Activated naive CD4-positive, alpha-beta T cell treated with anti-CD3 and anti-CD28 coated beads, Interleukin-2, amount 50 U/mL, for 72 hours (primary cell): ENCODE data around the gene AATK. TPM values are rescaled to one million over a fixed set of nuclear protein-coding genes. Genes with fewer than 3 reads are reported as not detected.

Source experiments
- ATAC-seq, 2 donors: fragments of 150-1000 bp; cut with Tn5 transposase; 2 replicates each; pipeline ENCODE4 v1.10.0; 2021; ENCODE audit warnings: mild to moderate bottlenecking in 2 of 2, moderate library complexity in 2 of 2
- DNase-seq, 2 donors: peaks; one replicate each; pipeline ENCODE4 v3.0.0; 2021 to 2022; ENCODE audit warnings: low spot score in 2 of 2
- H3K27ac Mint-ChIP-seq, 2 donors: one replicate each; pipeline ENCODE4 v1.8.0; 2022; ENCODE audit warnings: mild to moderate bottlenecking in 2 of 2, mixed read lengths in 2 of 2
- H3K36me3 Mint-ChIP-seq, 2 donors: one replicate each; pipeline ENCODE4 v1.8.0; 2022; ENCODE audit warnings: mixed read lengths in 2 of 2
- H3K9me3 Mint-ChIP-seq, 2 donors: one replicate each; pipeline ENCODE4 v1.8.0; 2022; ENCODE audit warnings: mixed read lengths in 2 of 2
- total RNA-seq, 2 donors: library from RNA; stranded (reverse); gene quantifications; one replicate each; pipeline ENCODE4 v1.2.3, GENCODE V29; 2022

Gene AATK
- total RNA-seq, 2 donors from 2014 or later: 0.30 to 0.72 TPM

DNA sequence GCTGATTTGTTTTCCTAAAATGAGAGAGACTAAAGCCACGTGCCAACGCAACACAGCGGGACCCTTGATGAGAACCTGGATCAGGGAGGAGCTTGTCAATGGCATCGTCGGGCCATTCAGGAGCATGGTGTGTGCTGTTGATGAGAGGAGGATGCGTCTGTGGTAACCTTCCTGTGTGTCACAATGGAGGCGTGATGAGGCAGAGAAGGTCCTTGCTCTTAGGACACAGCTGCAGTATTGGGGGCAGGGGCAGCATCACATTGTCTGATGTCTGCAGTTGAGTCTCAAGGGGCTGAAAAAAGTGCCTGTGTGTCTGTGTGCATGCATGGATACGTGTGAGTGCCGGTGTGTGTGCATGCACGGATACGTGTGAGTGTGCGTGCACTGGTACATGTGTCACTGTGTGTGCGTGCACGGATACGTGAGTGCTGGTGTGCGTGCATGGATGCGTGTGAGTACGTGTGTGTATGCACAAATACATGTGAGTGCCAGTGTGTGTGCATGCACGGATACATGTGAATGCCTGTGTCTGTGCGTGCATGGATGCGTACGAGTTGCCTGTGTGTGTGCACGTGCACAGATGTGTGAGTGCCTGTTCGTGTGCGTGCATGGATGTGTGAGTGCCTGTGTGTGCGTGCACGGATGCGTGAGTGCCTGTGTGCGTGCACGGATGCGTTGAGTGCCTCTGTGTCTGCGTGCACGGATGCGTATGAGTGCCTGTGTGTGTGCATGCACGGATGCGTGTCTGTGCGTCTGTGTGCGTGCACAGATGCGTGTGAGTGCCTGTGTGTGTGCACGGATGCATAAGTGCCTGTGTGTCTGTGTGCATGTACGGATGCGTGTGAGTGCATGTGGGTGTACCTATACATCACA lies 91.8 kb downstream of the AATK start:
- H3K36me3 Mint-ChIP-seq: no peaks in the 10 kb centered on the region
- DNase-seq: no peak
- no peak overlapping the region for H3K27ac Mint-ChIP-seq
- ATAC-seq: no peak
- no peaks in the 10 kb centered on the region for H3K9me3 Mint-ChIP-seq

DNA sequence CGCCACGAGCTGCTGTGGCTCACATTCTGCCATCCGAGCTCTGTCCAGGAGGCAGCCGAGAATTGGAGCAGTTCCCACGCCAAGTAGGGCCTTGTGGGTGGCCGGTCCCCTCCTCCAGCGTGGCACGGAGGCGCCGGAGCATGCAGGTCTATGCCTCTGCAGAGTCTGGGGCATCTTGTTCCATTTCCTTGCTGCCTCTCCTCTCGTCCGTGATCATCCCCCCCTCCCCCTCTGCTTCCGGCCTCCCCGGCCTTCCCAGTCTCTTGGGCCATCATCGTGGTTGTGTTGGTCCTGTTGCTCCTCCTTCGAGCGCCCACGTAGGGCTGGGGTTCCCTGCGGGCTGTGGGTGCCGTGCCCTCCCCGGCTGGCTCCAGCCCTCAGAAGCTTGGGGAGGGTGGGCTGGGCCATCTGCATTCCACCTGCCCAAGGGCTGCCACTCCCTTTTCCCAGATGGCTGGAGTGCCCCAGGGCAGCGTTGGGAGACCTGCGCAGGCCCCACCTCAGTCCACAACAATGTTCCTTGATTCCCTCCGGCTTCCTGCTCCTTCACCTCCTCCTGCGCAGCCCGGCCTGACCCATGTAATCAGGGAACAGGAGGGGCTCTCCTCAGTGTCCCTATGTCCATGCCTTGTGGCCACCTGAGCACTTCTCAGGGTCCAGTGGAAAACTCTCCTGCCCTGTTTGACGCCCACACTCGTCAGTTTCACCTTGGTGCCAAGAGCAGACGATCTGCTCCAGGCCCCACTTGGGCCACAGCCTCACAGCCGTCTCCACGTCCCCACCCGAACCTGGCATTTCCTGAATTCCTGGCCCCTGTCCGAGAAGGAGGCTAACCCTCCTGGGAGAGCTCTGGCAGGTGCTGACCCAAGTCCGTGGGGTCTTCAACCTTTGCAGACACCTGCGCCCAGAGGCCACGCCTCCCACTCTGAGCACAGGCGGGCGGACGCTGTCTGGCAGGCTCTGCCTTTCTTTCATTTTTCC lies 94.0 kb downstream of the AATK start:
- Mint-ChIP-seq H3K36me3 (no peaks in the 10 kb centered on the region), H3K9me3 (no peaks in the 10 kb centered on the region), H3K27ac (no peak overlapping the region)
- ATAC-seq: no peak
- DNase-seq: no peak

DNA sequence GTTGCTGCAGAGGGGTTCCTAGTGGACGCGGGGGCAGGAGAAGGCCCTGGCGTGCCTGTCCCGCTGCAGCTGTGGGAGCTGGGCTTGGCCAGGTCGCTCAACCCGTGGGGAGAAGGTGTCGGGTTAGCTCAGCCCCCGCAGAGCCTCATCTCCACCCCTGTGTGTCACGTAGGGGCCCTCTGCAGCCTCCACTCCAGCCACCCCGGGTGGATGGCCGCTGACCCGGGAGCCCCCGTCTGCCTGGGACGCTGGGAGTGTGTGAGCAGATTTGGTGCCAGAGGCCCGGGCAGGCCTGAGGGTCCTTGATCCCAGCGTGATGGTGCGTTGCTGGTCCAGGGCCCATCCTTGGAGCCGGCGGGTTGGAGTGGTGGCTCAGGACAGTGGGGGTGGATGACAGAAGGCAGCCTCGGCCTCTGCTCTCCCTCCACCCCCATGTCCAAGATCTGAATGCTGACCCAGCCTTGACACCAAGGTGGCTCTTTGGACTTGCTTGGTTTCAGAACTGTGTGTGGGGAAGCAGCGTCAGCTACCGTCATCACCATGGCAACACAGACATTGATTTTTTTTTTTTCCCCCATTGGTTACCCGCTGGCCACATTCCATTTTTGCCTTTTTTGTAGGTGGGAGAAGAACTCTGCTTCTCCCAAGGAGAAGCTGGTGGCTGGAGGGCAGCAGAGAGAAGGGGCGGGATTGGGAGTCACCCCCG lies 95.3 kb downstream of the AATK start:
- ATAC-seq (no peak), DNase-seq (no peak)
- no peaks in the 10 kb centered on the region for H3K9me3 Mint-ChIP-seq
- H3K27ac Mint-ChIP-seq: no peak overlapping the region
- no peaks in the 10 kb centered on the region for H3K36me3 Mint-ChIP-seq

DNA sequence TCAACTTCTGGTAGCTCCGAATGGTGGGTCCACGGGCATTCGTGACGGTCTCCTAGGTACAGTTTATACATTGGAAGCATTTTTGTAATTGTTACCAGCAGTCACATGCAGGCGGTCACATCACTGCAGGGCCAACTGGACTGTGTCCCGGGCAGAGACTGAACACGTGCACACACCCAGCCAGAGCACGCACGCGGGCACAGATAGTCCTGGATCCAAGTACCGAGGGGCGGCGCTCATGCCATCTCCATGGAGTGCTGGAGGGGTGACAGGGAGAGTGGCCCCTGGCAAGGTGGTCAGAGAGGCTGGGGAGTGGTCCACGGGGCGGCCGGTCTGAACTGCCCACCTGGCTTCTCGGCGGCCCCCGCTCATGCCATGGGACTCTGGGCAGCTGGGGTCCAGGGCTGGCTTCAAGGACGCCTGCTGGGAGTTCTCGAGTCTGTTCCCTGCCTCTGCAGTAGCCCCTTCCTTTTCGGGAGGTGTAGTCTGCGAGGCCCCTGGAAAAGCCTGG lies 96.8 kb downstream of the AATK start:
- ATAC-seq (no peak), DNase-seq (no peak)
- no peak overlapping the region for H3K27ac Mint-ChIP-seq
- H3K36me3 Mint-ChIP-seq: no peaks in the 10 kb centered on the region
- no peaks in the 10 kb centered on the region for H3K9me3 Mint-ChIP-seq

- ATAC-seq: no peak
- DNase-seq: no peak
- Mint-ChIP-seq H3K36me3 (no peaks in the 10 kb centered on the region), H3K9me3 (no peaks in the 10 kb centered on the region), H3K27ac (no peak overlapping the region)
Measured at GRCh38 chr17:81068411-81069134, 97.4 kb downstream of the AATK start.

- H3K36me3 Mint-ChIP-seq: no peaks in the 10 kb centered on the region
- H3K27ac Mint-ChIP-seq: no peak overlapping the region
- ATAC-seq (no peak), DNase-seq (no peak)
- no peaks in the 10 kb centered on the region for H3K9me3 Mint-ChIP-seq
Measured at GRCh38 chr17:81067391-81067811, 98.6 kb downstream of the AATK start.

Other genes with a start within 250 kb of the AATK start
- 10 to 100 TPM in 1 of 2 donors, 1 to 10 TPM in 1; 9.7 to 18.5 TPM for gene CHMP6, start 174.4 kb downstream of the AATK start, total RNA-seq
- 10 to 100 TPM in 1 of 2 donors, 1 to 10 TPM in 1; 6.2 to 13.2 TPM for gene BAIAP2, start 131.1 kb downstream of the AATK start, total RNA-seq
- gene PVALEF, start 714 bp downstream of the AATK start, total RNA-seq: not detected
- 10 to 100 TPM; 10.0 to 14.6 TPM for gene CEP131, start 56.7 kb upstream of the AATK start, total RNA-seq
- 10 to 100 TPM; 23.2 to 38.7 TPM for gene TEPSIN, start 72.8 kb upstream of the AATK start, total RNA-seq
- gene NDUFAF8, start 73.1 kb upstream of the AATK start, total RNA-seq: 10 to 100 TPM; 50.1 to 52.5 TPM
- gene SLC38A10, start 129.1 kb upstream of the AATK start, total RNA-seq: 10 to 100 TPM; 19.9 to 72.0 TPM
- gene BAHCC1, start 229.2 kb upstream of the AATK start, total RNA-seq: under 1 TPM in 1 of 2 donors, not detected in 1; 0.16 TPM